Stimulated activated CD8-positive, alpha-beta memory T cell treated with anti-CD3 and anti-CD28 coated beads, Interleukin-15, amount 100 ng/mL, for 1 hour (primary cell): ENCODE results near the gene AP5S1.

Source experiments
- DNase-seq: peaks from one replicate; pipeline ENCODE4 v3.0.0-alpha.2; 2020; ENCODE audit warnings: low read depth

AP5S1 gene

DNA sequence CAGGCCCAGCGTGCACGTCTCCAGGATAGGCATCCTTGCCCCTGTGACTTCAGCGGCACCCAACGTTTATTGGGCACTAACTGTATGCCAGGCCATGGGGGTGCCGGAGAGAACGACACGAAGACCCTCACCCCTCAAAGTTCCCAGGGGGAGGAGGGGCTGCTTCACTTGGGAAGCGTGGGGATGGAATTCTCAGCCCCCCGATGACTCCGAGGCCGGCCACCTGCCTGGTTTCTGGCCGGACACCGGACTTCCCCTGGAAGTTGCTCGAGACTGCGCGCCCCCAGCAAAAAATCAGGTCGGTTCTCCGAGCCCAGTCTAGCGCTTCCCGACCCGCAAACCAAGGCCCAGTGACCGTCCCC lies 26.0 kb downstream of the AP5S1 start:
- DNase-seq, result no peak

GRCh38 chr20:3846740-3847428 lies 26.5 kb downstream of the AP5S1 start, which contains the start of gene MAVS:
TSS of gene MAVS (plus strand) at chr20:3846834. CDS start at chr20:3854625, 7,791 bp downstream.
- peak; percentile 66 for DNase-seq

DNA sequence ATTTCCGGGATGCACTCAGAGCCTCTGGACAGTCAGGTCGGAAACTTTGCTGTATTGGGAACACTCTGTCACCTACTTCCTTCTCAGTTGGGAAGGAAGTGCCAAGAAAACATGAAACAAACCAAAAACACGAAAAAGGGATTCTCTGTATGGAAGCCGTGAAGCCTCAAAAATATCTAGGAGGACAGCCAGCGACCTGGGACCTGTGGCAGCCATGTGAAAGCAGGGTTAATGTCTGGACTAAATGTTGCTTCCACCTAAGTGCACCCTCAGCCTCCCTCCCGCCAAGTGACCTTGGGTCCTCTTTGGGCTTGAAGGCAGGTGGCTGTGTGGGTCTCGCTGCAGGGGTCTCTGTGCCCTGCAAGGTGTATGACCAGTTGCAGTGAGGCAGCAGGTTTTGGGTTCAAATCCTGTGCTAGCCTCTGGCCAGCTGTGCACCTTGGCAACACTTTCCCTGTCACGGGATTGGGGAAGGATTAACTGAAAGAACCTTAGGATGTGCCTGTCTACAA lies 27.1 kb downstream of the AP5S1 start:
- DNase-seq, result no peak

GRCh38 chr20:3848565-3848964 lies 28.2 kb downstream of the AP5S1 start:
- DNase-seq, result no peak

- DNase-seq, result no peak
These were observed 34.1 kb downstream of the AP5S1 start for GRCh38 chr20:3854462-3854871.

DNA sequence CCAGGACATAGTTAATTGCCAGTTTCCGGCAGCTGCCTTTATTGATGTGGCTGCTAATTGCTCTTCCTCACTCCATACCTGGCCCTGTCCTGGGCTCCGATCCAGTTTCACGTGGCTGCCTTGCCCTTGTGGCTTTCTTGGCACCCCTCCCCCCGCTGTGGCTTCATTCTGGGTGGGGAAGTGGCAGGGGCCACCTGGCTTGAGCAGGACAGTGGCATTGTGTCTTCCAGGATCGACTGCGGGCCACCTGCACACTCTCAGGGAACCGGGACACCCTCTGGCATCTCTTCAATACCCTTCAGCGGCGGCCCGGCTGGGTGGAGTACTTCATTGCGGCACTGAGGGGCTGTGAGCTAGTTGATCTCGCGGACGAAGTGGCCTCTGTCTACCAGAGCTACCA lies 37.1 kb downstream of the AP5S1 start:
- no peak for DNase-seq

DNA sequence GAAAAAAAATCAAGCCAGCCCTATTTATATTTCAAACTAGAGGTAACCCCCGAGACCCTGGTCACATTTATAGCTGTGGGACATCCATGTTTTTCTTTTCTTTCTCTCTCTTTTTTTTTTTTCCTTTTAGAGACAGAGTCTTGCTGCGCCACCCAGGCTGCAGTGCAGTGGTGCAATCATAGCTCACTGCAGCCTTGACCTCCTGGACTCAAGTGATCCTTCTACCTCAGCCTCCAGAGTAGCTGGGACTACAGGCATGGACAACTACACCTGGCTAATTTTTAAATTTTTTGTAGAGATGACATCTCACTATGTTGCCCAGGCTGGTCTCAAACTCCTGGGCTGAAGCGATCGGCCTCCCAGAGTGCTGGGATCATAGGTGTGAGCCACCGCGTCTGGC lies 38.3 kb downstream of the AP5S1 start:
- DNase-seq, result no peak

DNA sequence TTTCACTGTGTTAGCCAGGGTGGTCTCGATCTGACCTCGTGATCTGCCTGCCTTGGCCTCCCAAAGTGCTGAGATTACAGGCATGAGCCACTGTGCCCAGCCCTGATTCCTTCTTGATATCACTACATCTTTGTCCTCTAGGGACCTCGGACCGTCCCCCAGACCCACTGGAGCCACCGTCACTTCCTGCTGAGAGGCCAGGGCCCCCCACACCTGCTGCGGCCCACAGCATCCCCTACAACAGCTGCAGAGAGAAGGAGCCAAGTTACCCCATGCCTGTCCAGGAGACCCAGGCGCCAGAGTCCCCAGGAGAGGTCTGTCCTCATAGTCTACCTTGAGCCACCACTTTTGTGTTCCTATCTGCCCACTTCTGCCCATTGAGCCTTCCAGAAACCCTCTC lies 40.8 kb downstream of the AP5S1 start:
- DNase-seq, result no peak

DNA sequence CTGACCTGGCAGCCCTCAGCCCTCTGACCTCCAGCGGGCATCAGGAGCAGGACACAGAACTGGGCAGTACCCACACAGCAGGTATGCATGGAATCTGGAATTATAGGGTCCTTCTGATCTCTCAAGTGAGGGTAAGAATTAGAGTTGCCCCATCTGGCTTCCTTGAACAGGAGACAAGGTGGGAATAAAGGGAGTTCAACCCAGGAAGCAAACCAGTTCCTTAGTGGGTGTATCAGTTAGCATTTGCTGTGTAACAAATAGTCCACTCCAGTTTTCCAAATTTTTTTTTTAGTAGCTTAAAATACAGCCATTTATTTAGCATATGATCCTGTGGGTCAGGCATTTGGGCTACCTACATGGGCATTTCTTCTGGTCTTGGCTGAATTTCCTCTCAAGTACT lies 42.0 kb downstream of the AP5S1 start:
- no peak for DNase-seq

GRCh38 chr20:3863317-3863716 lies 43.0 kb downstream of the AP5S1 start:
- no peak for DNase-seq

- DNase-seq, result no peak
These were observed 44.2 kb downstream of the AP5S1 start for GRCh38 chr20:3864518-3864917.

GRCh38 chr20:3865152-3865886 lies 45.0 kb downstream of the AP5S1 start:
- no peak for DNase-seq

DNA sequence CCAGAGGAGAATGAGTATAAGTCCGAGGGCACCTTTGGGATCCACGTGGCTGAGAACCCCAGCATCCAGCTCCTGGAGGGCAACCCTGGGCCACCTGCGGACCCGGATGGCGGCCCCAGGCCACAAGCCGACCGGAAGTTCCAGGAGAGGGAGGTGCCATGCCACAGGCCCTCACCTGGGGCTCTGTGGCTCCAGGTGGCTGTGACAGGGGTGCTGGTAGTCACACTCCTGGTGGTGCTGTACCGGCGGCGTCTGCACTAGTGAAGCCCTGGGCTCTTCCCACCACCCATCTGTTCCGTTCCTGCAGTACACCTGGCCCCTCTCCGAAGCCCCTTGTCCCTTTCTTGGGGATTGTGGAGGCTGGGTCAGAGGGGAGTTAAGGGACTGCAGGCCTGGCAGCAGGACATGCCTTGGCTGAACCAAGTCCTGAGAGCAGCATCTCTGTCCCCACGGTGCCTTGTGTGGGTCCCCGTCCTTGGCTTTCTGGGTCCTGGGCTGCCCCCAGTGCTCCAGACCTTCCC lies 45.6 kb downstream of the AP5S1 start:
- DNase-seq, result no peak

- no peak for DNase-seq
These were observed 46.1 kb downstream of the AP5S1 start for GRCh38 chr20:3866464-3866863.

DNA sequence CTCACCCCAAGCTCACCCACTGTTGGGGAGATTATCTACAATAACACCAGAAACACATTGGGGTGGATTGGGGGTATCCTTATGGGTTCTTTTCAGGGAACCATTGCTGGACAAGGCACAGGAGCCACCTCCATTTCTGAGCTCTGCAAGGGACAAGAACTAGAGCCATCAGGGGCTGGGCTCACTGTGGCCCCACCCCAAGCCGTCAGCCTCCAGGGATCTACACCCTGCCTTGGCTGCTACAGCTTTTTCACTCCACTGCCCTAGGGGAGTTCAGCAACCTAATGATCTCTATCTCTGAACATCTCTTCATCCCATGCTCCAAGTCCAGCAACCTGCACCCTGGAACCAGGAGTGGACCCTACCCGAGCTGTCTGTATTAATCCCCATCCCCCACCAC lies 47.5 kb downstream of the AP5S1 start:
- DNase-seq, result no peak

DNA sequence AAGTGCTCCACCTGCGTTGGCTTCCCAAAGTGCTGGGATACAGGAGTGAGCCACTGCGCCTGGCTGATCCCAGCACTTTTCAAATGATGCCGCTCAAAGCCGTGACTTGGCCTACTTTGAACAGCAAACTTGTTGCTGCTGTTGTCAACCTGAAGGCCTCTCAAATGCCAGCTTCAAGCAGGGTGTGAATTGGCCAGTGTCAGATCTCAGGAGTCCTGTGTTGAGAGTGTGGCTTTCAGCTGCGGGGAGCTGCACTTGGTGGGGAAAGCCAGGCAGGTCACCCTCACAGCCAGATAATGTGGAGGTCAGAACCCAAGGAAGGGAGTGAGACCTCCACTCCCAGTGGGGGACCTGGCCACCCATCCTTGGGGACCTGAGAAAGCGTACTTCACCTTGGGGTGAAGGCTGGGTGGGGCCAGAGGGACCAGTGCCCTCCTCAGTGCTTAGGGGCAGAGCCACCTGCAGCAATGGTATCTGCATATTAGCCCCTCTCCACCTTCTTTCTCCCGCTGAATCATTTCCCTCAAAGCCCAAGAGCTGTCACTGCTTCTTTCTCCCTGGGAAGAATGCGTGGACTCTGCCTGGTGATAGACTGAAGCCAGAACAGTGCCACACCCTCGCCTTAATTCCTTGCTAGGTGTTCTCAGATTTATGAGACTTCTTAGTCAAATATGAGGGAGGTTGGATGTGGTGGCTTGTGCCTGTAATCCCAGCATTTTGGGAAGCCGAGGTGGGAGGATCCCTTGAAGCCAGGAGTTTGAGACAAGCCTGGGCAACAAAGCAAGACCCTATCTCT lies 49.7 kb downstream of the AP5S1 start:
- DNase-seq, result no peak

- DNase-seq, result no peak
These were observed 51.4 kb downstream of the AP5S1 start for GRCh38 chr20:3871550-3872265.

- DNase-seq, result no peak
These were observed 53.2 kb downstream of the AP5S1 start for GRCh38 chr20:3873507-3873906.

- DNase-seq, result no peak
These were observed 54.0 kb downstream of the AP5S1 start for GRCh38 chr20:3874194-3874844.

DNA sequence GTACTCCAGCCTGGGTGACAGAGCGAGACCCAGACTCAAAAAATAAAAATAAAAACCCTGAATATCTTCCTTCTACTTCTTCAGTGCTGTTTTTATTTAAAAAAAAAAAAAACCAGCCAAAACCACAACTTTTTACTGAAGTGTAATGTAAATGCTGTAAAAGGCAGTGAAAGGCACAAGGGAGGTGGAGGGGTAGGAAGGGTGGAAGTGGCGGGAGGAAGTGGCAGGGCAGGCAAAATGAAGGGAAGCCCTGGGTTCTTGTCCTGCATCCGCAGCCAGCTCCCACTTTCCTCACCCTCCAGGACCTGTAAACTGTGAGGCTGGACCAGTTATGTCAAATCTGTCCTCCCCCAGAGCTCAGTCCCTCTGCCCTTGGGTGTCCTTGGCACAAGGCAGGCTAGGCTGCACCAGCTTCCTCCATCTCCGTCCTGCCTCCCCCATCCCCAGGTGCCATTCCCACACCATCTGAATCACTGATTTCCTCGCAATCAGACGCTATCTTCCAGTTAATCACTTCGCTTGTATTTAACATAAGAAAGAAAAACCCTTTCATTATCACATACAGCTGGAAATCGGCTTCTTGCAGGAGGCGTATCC lies 55.1 kb downstream of the AP5S1 start:
- DNase-seq, result no peak

- DNase-seq, result no peak
These were observed 55.7 kb downstream of the AP5S1 start for GRCh38 chr20:3876000-3876399.
